Panc1 (cell line): ENCODE measurements around the gene CLEC20A. TPM values are rescaled to one million over a fixed set of nuclear protein-coding genes. Genes with fewer than 3 reads are reported as not detected.

Source experiments
- ATAC-seq: fragments of 200-7000 bp; cut with Tn5 transposase; 2 replicates; pipeline ENCODE4 v1.9.1; 2020; ENCODE audit warnings: mild to moderate bottlenecking, moderate library complexity
- BruUV-seq: library from RNA; stranded (reverse); fragments of 400-500 nt; replicated peaks from 2 replicates; lab custom pipeline; 2021; lab: Mats Ljungman, UMichigan
- CTCF ChIA-PET: fragments of 300-600 bp; sonication (Branson Sonifier 250); formaldehyde crosslinking; loops from one replicate; lab custom pipeline; 2022; ENCODE audit warnings: antibody characterized with exemption; lab: Charles Lee
- POLR2A ChIA-PET: fragments of 300-600 bp; sonication (Branson Sonifier 250); formaldehyde crosslinking; loops from one replicate; lab custom pipeline; 2022; ENCODE audit warnings: antibody characterized with exemption; lab: Charles Lee
- DNase-seq: peaks from one replicate; pipeline ENCODE4 v3.0.0-alpha.2; 2010; ENCODE audit warnings: low read depth, low spot score
- H3K27ac ChIP-seq: 2 replicates; pipeline ENCODE4 v1.5.1; 2011; ENCODE audit warnings: mild to moderate bottlenecking, low read length, inconsistent platforms
- H3K27me3 ChIP-seq: fragments of 200-500 bp; sonication (Bioruptor generic); 2 replicates; pipeline ENCODE4 v1.6.0; 2014; ENCODE audit warnings: low read length, inconsistent platforms; ENCODE audit not compliant: control insufficient read depth, insufficient read depth
- H3K36me3 ChIP-seq: fragments of 200-500 bp; sonication (Bioruptor generic); 2 replicates; pipeline ENCODE4 v1.5.1; 2014; ENCODE audit warnings: inconsistent platforms, mild to moderate bottlenecking, low read length, moderate library complexity; ENCODE audit not compliant: control insufficient read depth, insufficient read depth
- H3K4me1 ChIP-seq: 2 replicates; pipeline ENCODE4 v1.5.1; 2011; ENCODE audit warnings: inconsistent platforms, mild to moderate bottlenecking, low read length, moderate library complexity; ENCODE audit not compliant: control insufficient read depth, insufficient read depth
- H3K4me3 ChIP-seq, 2 experiments: 2 replicates each; pipeline ENCODE4 v1.5.1; 2011 to 2012; ENCODE audit warnings: low read depth in 2 of 2, low read length in 2 of 2, mild to moderate bottlenecking in 2 of 2, inconsistent platforms in 1 of 2, moderate library complexity in 1 of 2
- H3K9me3 ChIP-seq: fragments of 200-500 bp; sonication (Bioruptor generic); 2 replicates; pipeline ENCODE4 v1.5.1; 2014; ENCODE audit warnings: low read depth, mild to moderate bottlenecking, inconsistent platforms, low read length, moderate library complexity; ENCODE audit not compliant: control insufficient read depth, insufficient read depth
- POLR2AphosphoS5 ChIP-seq: IDR thresholded peaks from 2 replicates; pipeline ENCODE4 v1.6.1; 2012; ENCODE audit warnings: mild to moderate bottlenecking, low read depth, low read length, moderate library complexity
- SIN3A ChIP-seq: IDR thresholded peaks from 2 replicates; pipeline ENCODE4 v1.6.1; 2012; ENCODE audit warnings: low read depth, mild to moderate bottlenecking, low read length, moderate library complexity, borderline replicate concordance; ENCODE audit not compliant: insufficient read depth
- TCF7L2 ChIP-seq: IDR thresholded peaks from 2 replicates; pipeline ENCODE4 v1.6.1; 2011; ENCODE audit warnings: mild to moderate bottlenecking, low read depth, low read length, inconsistent platforms
- in situ Hi-C: cut with HindIII; loops from 2 replicates; pipeline ENCODE4 v1.10.0; 2016; ENCODE audit warnings: low sequenced_read_pairs, low pct_unique_long_range_greater_than_20kb
- intact Hi-C: fragments of 100-400 bp; cut with micrococcal nuclease; formaldehyde crosslinking; loops from one replicate; pipeline ENCODE4 v1.10.0; 2022; ENCODE audit not compliant: unreplicated experiment
- total RNA-seq: library from RNA; stranded (reverse); gene quantifications from one replicate; pipeline ENCODE4 v1.2.1, GENCODE V29; 2021; ENCODE audit not compliant: unreplicated experiment
- TF ChIP-seq, protein P1 (sequence below): fragments of 450-650 bp; IDR thresholded peaks from 2 replicates; pipeline ENCODE4 v1.5.1; 2017; ENCODE audit warnings: mild to moderate bottlenecking
- TF ChIP-seq, protein P2 (sequence below), 2 experiments: IDR thresholded peaks; 2 replicates each; pipeline ENCODE4 v1.6.1; 2011 to 2012; ENCODE audit warnings: low read depth in 2 of 2, control low read depth in 1 of 2, low read length in 1 of 2, mild to moderate bottlenecking in 1 of 2, moderate library complexity in 1 of 2; ENCODE audit not compliant: insufficient read depth in 1 of 2

CLEC20A gene
- total RNA-seq, 1 experiment from 2014 or later = not detected

DNA sequence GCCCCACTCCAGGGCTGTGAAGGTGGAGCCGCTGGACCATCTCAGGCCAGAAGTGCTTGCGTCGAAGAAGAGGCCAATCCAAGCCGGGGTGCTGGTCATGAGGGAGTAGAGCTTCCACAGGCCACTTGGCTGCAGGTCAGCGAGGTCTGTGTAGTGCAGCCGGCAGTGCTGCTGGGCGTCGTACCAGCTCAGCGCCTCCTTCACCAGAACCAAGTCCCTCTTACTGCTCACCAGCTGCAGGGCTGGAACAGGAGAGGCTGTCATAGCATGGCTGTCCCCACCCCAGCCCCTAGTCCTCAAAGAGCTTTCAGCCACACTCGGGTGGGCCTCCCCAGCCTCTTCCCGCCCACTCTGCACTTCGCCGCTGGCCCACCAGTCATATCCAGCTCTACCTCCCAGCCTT, 2.2 kb downstream of the CLEC20A start:
- BruUV-seq = no TSS peak
- Histone ChIP-seq H3K27me3 (no peaks in the 10 kb centered on the region), H3K9me3 (no peaks in the 10 kb centered on the region), H3K4me1 (no peaks in the 10 kb centered on the region), H3K27ac (no peak overlapping the region), H3K36me3 (no peaks in the 10 kb centered on the region), H3K4me3 (no peak overlapping the region)
- intact Hi-C loops (no loop called here), in situ Hi-C loops (no loop called here)
- ATAC-seq (no peak), DNase-seq (no peak)
- TF ChIP-seq SIN3A (no peak), TCF7L2 (no peak), POLR2AphosphoS5 (no peak)
- TF ChIP-seq, protein P1, sequence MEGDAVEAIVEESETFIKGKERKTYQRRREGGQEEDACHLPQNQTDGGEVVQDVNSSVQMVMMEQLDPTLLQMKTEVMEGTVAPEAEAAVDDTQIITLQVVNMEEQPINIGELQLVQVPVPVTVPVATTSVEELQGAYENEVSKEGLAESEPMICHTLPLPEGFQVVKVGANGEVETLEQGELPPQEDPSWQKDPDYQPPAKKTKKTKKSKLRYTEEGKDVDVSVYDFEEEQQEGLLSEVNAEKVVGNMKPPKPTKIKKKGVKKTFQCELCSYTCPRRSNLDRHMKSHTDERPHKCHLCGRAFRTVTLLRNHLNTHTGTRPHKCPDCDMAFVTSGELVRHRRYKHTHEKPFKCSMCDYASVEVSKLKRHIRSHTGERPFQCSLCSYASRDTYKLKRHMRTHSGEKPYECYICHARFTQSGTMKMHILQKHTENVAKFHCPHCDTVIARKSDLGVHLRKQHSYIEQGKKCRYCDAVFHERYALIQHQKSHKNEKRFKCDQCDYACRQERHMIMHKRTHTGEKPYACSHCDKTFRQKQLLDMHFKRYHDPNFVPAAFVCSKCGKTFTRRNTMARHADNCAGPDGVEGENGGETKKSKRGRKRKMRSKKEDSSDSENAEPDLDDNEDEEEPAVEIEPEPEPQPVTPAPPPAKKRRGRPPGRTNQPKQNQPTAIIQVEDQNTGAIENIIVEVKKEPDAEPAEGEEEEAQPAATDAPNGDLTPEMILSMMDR = no peak
- TF ChIP-seq, protein P2, sequence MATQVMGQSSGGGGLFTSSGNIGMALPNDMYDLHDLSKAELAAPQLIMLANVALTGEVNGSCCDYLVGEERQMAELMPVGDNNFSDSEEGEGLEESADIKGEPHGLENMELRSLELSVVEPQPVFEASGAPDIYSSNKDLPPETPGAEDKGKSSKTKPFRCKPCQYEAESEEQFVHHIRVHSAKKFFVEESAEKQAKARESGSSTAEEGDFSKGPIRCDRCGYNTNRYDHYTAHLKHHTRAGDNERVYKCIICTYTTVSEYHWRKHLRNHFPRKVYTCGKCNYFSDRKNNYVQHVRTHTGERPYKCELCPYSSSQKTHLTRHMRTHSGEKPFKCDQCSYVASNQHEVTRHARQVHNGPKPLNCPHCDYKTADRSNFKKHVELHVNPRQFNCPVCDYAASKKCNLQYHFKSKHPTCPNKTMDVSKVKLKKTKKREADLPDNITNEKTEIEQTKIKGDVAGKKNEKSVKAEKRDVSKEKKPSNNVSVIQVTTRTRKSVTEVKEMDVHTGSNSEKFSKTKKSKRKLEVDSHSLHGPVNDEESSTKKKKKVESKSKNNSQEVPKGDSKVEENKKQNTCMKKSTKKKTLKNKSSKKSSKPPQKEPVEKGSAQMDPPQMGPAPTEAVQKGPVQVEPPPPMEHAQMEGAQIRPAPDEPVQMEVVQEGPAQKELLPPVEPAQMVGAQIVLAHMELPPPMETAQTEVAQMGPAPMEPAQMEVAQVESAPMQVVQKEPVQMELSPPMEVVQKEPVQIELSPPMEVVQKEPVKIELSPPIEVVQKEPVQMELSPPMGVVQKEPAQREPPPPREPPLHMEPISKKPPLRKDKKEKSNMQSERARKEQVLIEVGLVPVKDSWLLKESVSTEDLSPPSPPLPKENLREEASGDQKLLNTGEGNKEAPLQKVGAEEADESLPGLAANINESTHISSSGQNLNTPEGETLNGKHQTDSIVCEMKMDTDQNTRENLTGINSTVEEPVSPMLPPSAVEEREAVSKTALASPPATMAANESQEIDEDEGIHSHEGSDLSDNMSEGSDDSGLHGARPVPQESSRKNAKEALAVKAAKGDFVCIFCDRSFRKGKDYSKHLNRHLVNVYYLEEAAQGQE (IDR thresholded peaks at IDR 0.05; ENCODE audit: insufficient read depth in 1 of 2, low read depth in 2 of 2, low read length in 1 of 2) = no peak
- ChIA-PET POLR2A (interaction anchor here (0.6 kb wide), 1 partner anchor 56 kb away, joined by 11 read pairs; no protein-coding TSS in a partner anchor), CTCF (no interaction called here)

DNA sequence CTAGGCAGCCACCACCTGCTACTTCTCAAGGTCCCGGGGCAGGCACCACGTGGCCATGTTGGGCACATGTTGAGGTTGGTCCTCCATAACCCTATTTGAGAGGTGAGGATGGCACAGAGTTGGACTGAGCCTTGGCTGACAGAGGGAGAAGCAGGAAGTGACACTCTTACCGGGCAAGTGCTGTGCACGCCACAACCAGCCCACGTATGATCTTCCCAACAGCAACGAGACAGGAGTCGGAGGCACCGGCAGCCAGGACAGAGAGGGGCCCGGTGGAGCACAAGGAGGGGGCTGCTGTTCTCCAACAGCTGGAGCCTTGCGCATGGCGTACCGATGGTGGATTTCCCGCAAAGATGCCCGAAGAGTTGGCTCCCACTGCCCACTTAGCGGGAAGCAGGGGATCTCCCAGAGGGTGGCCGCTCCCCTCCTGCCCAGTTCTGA, 3.4 kb downstream of the CLEC20A start:
- no peaks in the 10 kb centered on the region for H3K9me3 ChIP-seq
- H3K27ac ChIP-seq = no peak overlapping the region
- no TSS peak for BruUV-seq
- ChIA-PET CTCF (no interaction called here), POLR2A (no interaction called here)
- no peaks in the 10 kb centered on the region for H3K4me1 ChIP-seq
- H3K4me3 ChIP-seq = no peak overlapping the region
- H3K36me3 ChIP-seq = no peaks in the 10 kb centered on the region
- in situ Hi-C loops (no loop called here), intact Hi-C loops (no loop called here)
- TF ChIP-seq POLR2AphosphoS5 (no peak), TCF7L2 (no peak)
- TF ChIP-seq, protein P2 (IDR thresholded peaks at IDR 0.05; ENCODE audit: insufficient read depth in 1 of 2, low read depth in 2 of 2, low read length in 1 of 2) = no peak
- TF ChIP-seq, protein P1 = no peak
- DNase-seq (no peak), ATAC-seq (no peak)
- no peaks in the 10 kb centered on the region for H3K27me3 ChIP-seq
